GM12875 (cell line): ENCODE results near the gene FRMD4A.

Experiments
- H3K4me3 ChIP-seq: one replicate; pipeline ENCODE4 v1.5.1; 2011; ENCODE audit warnings: low read depth, low read length, control low read depth
- CTCF ChIP-seq: IDR thresholded peaks from 2 replicates; pipeline ENCODE4 v1.5.1; 2011; ENCODE audit warnings: low read depth, mild to moderate bottlenecking, control low read depth, inconsistent platforms, low read length, moderate library complexity, borderline replicate concordance; ENCODE audit not compliant: insufficient read depth

Gene FRMD4A

GRCh38 chr10:13973742-13974141 lies 357.0 kb downstream of the FRMD4A start:
- H3K4me3 ChIP-seq: no peak overlapping the region
- TF ChIP-seq CTCF: no peak

GRCh38 chr10:13972609-13973008 lies 358.1 kb downstream of the FRMD4A start:
- no peak for TF ChIP-seq CTCF

GRCh38 chr10:13971601-13972475 lies 358.9 kb downstream of the FRMD4A start:
- H3K4me3 ChIP-seq: no peak overlapping the region
- no peak for TF ChIP-seq CTCF

More at GRCh38 chr10:13972609-13973008, 358.1 kb downstream of the FRMD4A start:
- no peak overlapping the region for H3K4me3 ChIP-seq

GRCh38 chr10:13970957-13971353 lies 359.8 kb downstream of the FRMD4A start:
- H3K4me3 ChIP-seq: no peak overlapping the region
- TF ChIP-seq CTCF: no peak

GRCh38 chr10:13970236-13970956 lies 360.3 kb downstream of the FRMD4A start:
- TF ChIP-seq CTCF: no peak
- no peak overlapping the region for H3K4me3 ChIP-seq

GRCh38 chr10:13969792-13970140 lies 361.0 kb downstream of the FRMD4A start:
- no peak for TF ChIP-seq CTCF
- H3K4me3 ChIP-seq: no peak overlapping the region
